ENCODE measurements around the gene NLRC4.

The NLRC4 gene

DNA sequence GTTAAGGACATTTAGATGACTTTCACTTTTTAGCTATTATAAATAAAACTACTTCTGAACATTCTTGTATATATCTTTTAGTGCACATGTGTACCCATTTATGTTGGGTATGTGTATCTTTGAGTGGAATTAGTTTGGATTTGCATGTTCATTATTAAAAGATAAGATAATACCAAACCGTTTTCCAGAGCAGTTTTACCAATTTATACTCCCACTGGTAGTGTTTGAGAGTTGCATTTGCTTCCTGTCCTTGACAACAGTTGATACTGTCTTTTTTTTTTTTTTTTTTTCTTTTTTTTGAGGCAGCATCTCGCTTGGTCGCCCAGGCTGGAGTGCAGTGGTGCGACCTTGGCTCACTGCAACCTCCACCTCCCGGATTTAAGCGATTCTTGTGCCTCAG, 75.7 kb downstream of the NLRC4 start:
- H3K36me3 ChIP-seq (ENCODE audit: control insufficient read depth, insufficient read depth, low read length), result peaks cover 2% of the 10 kb centered on the region
- no peak overlapping the region for H3K4me3 ChIP-seq (ENCODE audit: low read length)
- H3K4me1 ChIP-seq (ENCODE audit: control insufficient read depth, insufficient read depth, low read length), result no peaks in the 10 kb centered on the region
- no peaks in the 10 kb centered on the region for H3K27me3 ChIP-seq (ENCODE audit: control insufficient read depth, insufficient read depth, low read length)
- no peak overlapping the region for H3K27ac ChIP-seq (ENCODE audit: low read depth, low read length)
- no peak overlapping the region for H3K9ac ChIP-seq (ENCODE audit: low read length)

GRCh38 chr2:32182667-32183066, 82.0 kb downstream of the NLRC4 start:
- H3K36me3 ChIP-seq (ENCODE audit: control insufficient read depth, insufficient read depth, low read length), result peaks cover 5% of the 10 kb centered on the region
- H3K27me3 ChIP-seq (ENCODE audit: control insufficient read depth, insufficient read depth, low read length), result no peaks in the 10 kb centered on the region
- H3K4me1 ChIP-seq (ENCODE audit: control insufficient read depth, insufficient read depth, low read length), result no peaks in the 10 kb centered on the region
- H3K9ac ChIP-seq (ENCODE audit: low read length), result no peak overlapping the region
- no peak overlapping the region for H3K4me3 ChIP-seq (ENCODE audit: low read length)
- H3K27ac ChIP-seq (ENCODE audit: low read depth, low read length), result no peak overlapping the region
